GM23248 (cell line): Measurements from ENCODE around the gene NACC2. TPM values are rescaled to one million over a fixed set of nuclear protein-coding genes. Genes with fewer than 3 reads are reported as not detected.

ENCODE experiments used
- DNase-seq: peaks from one replicate; pipeline ENCODE4 v3.0.0-alpha.2; 2015
- H2AFZ ChIP-seq: fragments of 200-600 bp; sonication (generic); 2 replicates; pipeline ENCODE4 v1.6.1; 2016; ENCODE audit warnings: antibody characterized with exemption
- H3F3A ChIP-seq: fragments of 200-600 bp; sonication (generic); 2 replicates; pipeline ENCODE4 v1.6.1; 2016; ENCODE audit warnings: mild to moderate bottlenecking, antibody characterized with exemption, mixed run types; ENCODE audit not compliant: insufficient read depth
- H3K27ac ChIP-seq: fragments of 200-600 bp; sonication (generic); 2 replicates; pipeline ENCODE4 v1.5.1; 2016; ENCODE audit warnings: mild to moderate bottlenecking
- H3K27me3 ChIP-seq: fragments of 200-600 bp; sonication (generic); replicated peaks from 2 replicates; pipeline ENCODE4 v1.6.1; 2016; ENCODE audit warnings: mild to moderate bottlenecking; ENCODE audit not compliant: insufficient read depth
- H3K36me3 ChIP-seq: fragments of 200-600 bp; sonication (generic); 2 replicates; pipeline ENCODE4 v1.6.1; 2016; ENCODE audit warnings: low read depth, mild to moderate bottlenecking
- H3K4me1 ChIP-seq: fragments of 200-600 bp; sonication (generic); 2 replicates; pipeline ENCODE4 v1.6.1; 2016; ENCODE audit warnings: mild to moderate bottlenecking; ENCODE audit not compliant: insufficient read depth
- H3K4me2 ChIP-seq: fragments of 200-600 bp; sonication (generic); one replicate; pipeline ENCODE4 v1.6.1; 2016; ENCODE audit warnings: mild to moderate bottlenecking; ENCODE audit not compliant: unreplicated experiment
- H3K4me3 ChIP-seq: fragments of 200-600 bp; sonication (generic); 2 replicates; pipeline ENCODE4 v1.5.1; 2016; ENCODE audit warnings: mild to moderate bottlenecking
- H3K79me2 ChIP-seq: fragments of 200-600 bp; sonication (generic); 2 replicates; pipeline ENCODE4 v1.6.1; 2016; ENCODE audit warnings: mild to moderate bottlenecking; ENCODE audit not compliant: insufficient read depth
- H3K9ac ChIP-seq: fragments of 200-600 bp; sonication (generic); 2 replicates; pipeline ENCODE4 v1.6.1; 2016; ENCODE audit warnings: mild to moderate bottlenecking
- H3K9me2 ChIP-seq: fragments of 200-600 bp; sonication (generic); 2 replicates; pipeline ENCODE4 v1.6.1; 2016; ENCODE audit warnings: mixed run types, mild to moderate bottlenecking, moderate library complexity; ENCODE audit not compliant: insufficient read depth
- H3K9me3 ChIP-seq: fragments of 200-600 bp; sonication (generic); one replicate; pipeline ENCODE4 v1.6.1; 2017; ENCODE audit warnings: low read depth
- H4K20me1 ChIP-seq: fragments of 200-600 bp; sonication (generic); 2 replicates; pipeline ENCODE4 v1.6.0; 2016; ENCODE audit not compliant: insufficient read depth
- EZH2 ChIP-seq: fragments of 200-600 bp; sonication (generic); IDR thresholded peaks from 2 replicates; pipeline ENCODE4 v1.6.1; 2018; ENCODE audit warnings: antibody characterized with exemption, mild to moderate bottlenecking; ENCODE audit not compliant: insufficient read depth, poor library complexity, severe bottlenecking
- EZH2phosphoT487 ChIP-seq: fragments of 200-600 bp; sonication (generic); IDR thresholded peaks from 2 replicates; pipeline ENCODE4 v1.6.1; 2018; ENCODE audit warnings: antibody characterized with exemption, moderate library complexity, mild to moderate bottlenecking, low read depth; ENCODE audit not compliant: insufficient read depth
- WGBS, 2 experiments: methylation state at CpG; one replicate each; pipeline ENCODE4 v1.1.6; 2015 to 2017; ENCODE audit warnings: low lambda C conversion rate in 2 of 2, low coverage in 1 of 2; ENCODE audit errors: missing lambda C conversion rate in 2 of 2; 5-methylcytosine and 5-hydroxymethylcytosine counted together
- in situ Hi-C: fragments of 300-500 bp; cut with MboI; formaldehyde crosslinking; loops from 2 replicates; pipeline ENCODE4 v1.15.0; 2020
- polyA plus RNA-seq: library from polyadenylated mRNA; unstranded; fragments of >200 nt; fragmentation: Nextera tagmentation; extraction: Ambion mirVana; gene quantifications from 2 replicates; pipeline ENCODE4 v1.2.1, GENCODE V29; 2016
- total RNA-seq: library from RNA; depleted of rRNA; stranded (reverse); fragments of >200 nt; shearing (Covaris generic); gene quantifications from 2 replicates; pipeline ENCODE4 v1.2.3, GENCODE V29; 2014

Gene NACC2
- total and polyA plus RNA-seq, 2 experiments from 2014 or later = 5.3 to 30.7 TPM

GRCh38 chr9:136114610-136115009, 19.5 kb upstream of the NACC2 start:
- no peak for TF ChIP-seq EZH2phosphoT487
- no peak for TF ChIP-seq EZH2
- H3K27ac ChIP-seq = no peak overlapping the region
- H3K4me2 ChIP-seq = no peak overlapping the region
- H3K4me3 ChIP-seq = no peak overlapping the region
- H3K27me3 ChIP-seq = no peaks in the 10 kb centered on the region
- no peak for DNase-seq
- H3K9me2 ChIP-seq = no peaks in the 10 kb centered on the region
- no peak overlapping the region for H3K9ac ChIP-seq
- no peaks in the 10 kb centered on the region for H3K9me3 ChIP-seq
- H3K79me2 ChIP-seq = peaks cover 17% of the 10 kb centered on the region
- H3K36me3 ChIP-seq = no peaks in the 10 kb centered on the region
- H4K20me1 ChIP-seq = no peaks in the 10 kb centered on the region
- peaks cover 5% of the 10 kb centered on the region for H3K4me1 ChIP-seq
- H3F3A ChIP-seq = 0 out of 2 replicates have a peak, but pooled peaks cover 6% of the 10 kb centered on the region
- in situ Hi-C loops = no loop called here
- no peak overlapping the region for H2AFZ ChIP-seq
- WGBS, 2 experiments = 95 to 97% methylated on average over 17 to 18 of the region's 18 CpGs

GRCh38 chr9:136112541-136112940, 17.5 kb upstream of the NACC2 start:
- no peaks in the 10 kb centered on the region for H3K36me3 ChIP-seq
- no peak overlapping the region for H2AFZ ChIP-seq
- H3K4me2 ChIP-seq = no peak overlapping the region
- peaks cover 12% of the 10 kb centered on the region for H3K79me2 ChIP-seq
- in situ Hi-C loops = no loop called here
- H3K9ac ChIP-seq = no peak overlapping the region
- H3K9me2 ChIP-seq = no peaks in the 10 kb centered on the region
- no peaks in the 10 kb centered on the region for H3K9me3 ChIP-seq
- no peak for TF ChIP-seq EZH2
- no peak for TF ChIP-seq EZH2phosphoT487
- H3F3A ChIP-seq = 0 out of 2 replicates have a peak, but pooled peaks cover 6% of the 10 kb centered on the region
- H3K27me3 ChIP-seq = no peaks in the 10 kb centered on the region
- H3K4me1 ChIP-seq = peaks cover 5% of the 10 kb centered on the region
- no peaks in the 10 kb centered on the region for H4K20me1 ChIP-seq
- 75 to 82% methylated on average over 11 of the region's 11 CpGs for WGBS, 2 experiments
- no peak for DNase-seq
- H3K27ac ChIP-seq = no peak overlapping the region
- no peak overlapping the region for H3K4me3 ChIP-seq

- 68 to 72% methylated on average over 16 of the region's 16 CpGs for WGBS, 2 experiments
- in situ Hi-C loops = no loop called here
- no peaks in the 10 kb centered on the region for H3K27me3 ChIP-seq
These were observed 16.8 kb upstream of the NACC2 start for GRCh38 chr9:136111910-136112309.

GRCh38 chr9:136111190-136111589, 16.1 kb upstream of the NACC2 start:
- no peak overlapping the region for H3K9ac ChIP-seq
- in situ Hi-C loops = no loop called here
- no peak overlapping the region for H3K27ac ChIP-seq
- no peaks in the 10 kb centered on the region for H3K27me3 ChIP-seq
- no peaks in the 10 kb centered on the region for H3K9me2 ChIP-seq
- no peak for DNase-seq
- H3K4me3 ChIP-seq = no peak overlapping the region
- H3K4me2 ChIP-seq = no peak overlapping the region
- no peak for TF ChIP-seq EZH2phosphoT487
- no peaks in the 10 kb centered on the region for H3K79me2 ChIP-seq
- H3K36me3 ChIP-seq = no peaks in the 10 kb centered on the region
- H4K20me1 ChIP-seq = no peaks in the 10 kb centered on the region
- WGBS, 2 experiments = 94 to 96% methylated on average over 20 to 22 of the region's 22 CpGs
- no peak overlapping the region for H2AFZ ChIP-seq
- H3F3A ChIP-seq = 0 out of 2 replicates have a peak, but pooled peaks cover 6% of the 10 kb centered on the region
- peaks cover 5% of the 10 kb centered on the region for H3K4me1 ChIP-seq
- H3K9me3 ChIP-seq = no peaks in the 10 kb centered on the region

More at GRCh38 chr9:136111910-136112309, 16.8 kb upstream of the NACC2 start:
- H3K36me3 ChIP-seq = no peaks in the 10 kb centered on the region
- H3K9me2 ChIP-seq = no peaks in the 10 kb centered on the region
- H3K4me1 ChIP-seq = peaks cover 5% of the 10 kb centered on the region
- no peaks in the 10 kb centered on the region for H4K20me1 ChIP-seq
- H3F3A ChIP-seq = 0 out of 2 replicates have a peak, but pooled peaks cover 6% of the 10 kb centered on the region
- H3K27ac ChIP-seq = no peak overlapping the region
- no peak overlapping the region for H3K4me2 ChIP-seq
- no peak overlapping the region for H3K4me3 ChIP-seq
- H3K79me2 ChIP-seq = peaks cover 5% of the 10 kb centered on the region
- TF ChIP-seq EZH2 (no peak), EZH2phosphoT487 (no peak)
- no peak overlapping the region for H3K9ac ChIP-seq
- no peaks in the 10 kb centered on the region for H3K9me3 ChIP-seq
- H2AFZ ChIP-seq = no peak overlapping the region
- no peak for DNase-seq
